A673 (cell line): ENCODE measurements around the gene UBE3B. TPM values are rescaled to one million over a fixed set of nuclear protein-coding genes. Genes with fewer than 3 reads are reported as not detected.

Source experiments
- BruUV-seq: library from RNA; stranded (reverse); fragments of 400-500 nt; replicated peaks from 2 replicates; lab custom pipeline; 2021; lab: Mats Ljungman, UMichigan
- CTCF ChIA-PET: fragments of 300-600 bp; sonication (Branson Sonifier 250); formaldehyde crosslinking; loops from one replicate; lab custom pipeline; 2022; ENCODE audit warnings: antibody characterized with exemption; lab: Charles Lee
- POLR2A ChIA-PET: fragments of 300-600 bp; sonication (Branson Sonifier 250); formaldehyde crosslinking; loops from one replicate; lab custom pipeline; 2022; ENCODE audit warnings: antibody characterized with exemption; ENCODE audit not compliant: low non-redundant PET; lab: Charles Lee
- DNase-seq: peaks from one replicate; pipeline ENCODE4 v3.0.0-alpha.2; 2015; ENCODE audit warnings: low spot score
- H3K27ac ChIP-seq: fragments of 200-600 bp; sonication (generic); 2 replicates; pipeline ENCODE4 v1.5.1; 2016; ENCODE audit warnings: mixed run types, low read depth, mild to moderate bottlenecking, mixed read lengths, antibody characterized with exemption, low read length; ENCODE audit not compliant: poor library complexity, severe bottlenecking
- H3K27me3 ChIP-seq: fragments of 200-600 bp; sonication (generic); replicated peaks from 2 replicates; pipeline ENCODE4 v1.6.1; 2017; ENCODE audit warnings: mixed run types, low read depth, mild to moderate bottlenecking, mixed read lengths, antibody characterized with exemption, low read length; ENCODE audit not compliant: insufficient read depth, poor library complexity
- H3K36me3 ChIP-seq: fragments of 200-600 bp; sonication (generic); 2 replicates; pipeline ENCODE4 v1.6.1; 2016; ENCODE audit warnings: mixed run types, mild to moderate bottlenecking, mixed read lengths, antibody characterized with exemption, low read length; ENCODE audit not compliant: insufficient read depth, poor library complexity, severe bottlenecking
- H3K4me1 ChIP-seq: fragments of 200-600 bp; sonication (generic); 2 replicates; pipeline ENCODE4 v1.6.1; 2017; ENCODE audit warnings: mixed run types, mild to moderate bottlenecking, mixed read lengths, antibody characterized with exemption, low read length; ENCODE audit not compliant: insufficient read depth, poor library complexity, severe bottlenecking
- H3K4me3 ChIP-seq: fragments of 200-600 bp; sonication (generic); 2 replicates; pipeline ENCODE4 v1.5.1; 2016; ENCODE audit warnings: low read depth, mixed run types, mild to moderate bottlenecking, mixed read lengths, low read length; ENCODE audit not compliant: poor library complexity, severe bottlenecking
- H3K9me3 ChIP-seq: fragments of 200-600 bp; sonication (generic); 2 replicates; pipeline ENCODE4 v1.6.1; 2016; ENCODE audit warnings: mixed run types, low read depth, mild to moderate bottlenecking, mixed read lengths, antibody characterized with exemption, low read length; ENCODE audit not compliant: poor library complexity, severe bottlenecking
- EZH2 ChIP-seq: fragments of 200-600 bp; sonication (generic); IDR thresholded peaks from 2 replicates; pipeline ENCODE4 v1.6.1; 2017; ENCODE audit warnings: borderline replicate concordance, low read depth, mild to moderate bottlenecking, mixed read lengths, antibody characterized with exemption, low read length; ENCODE audit not compliant: poor library complexity, severe bottlenecking
- intact Hi-C: fragments of 100-400 bp; cut with micrococcal nuclease; formaldehyde crosslinking; loops from one replicate; pipeline ENCODE4 v1.10.0; 2022; ENCODE audit not compliant: unreplicated experiment
- total RNA-seq: library from RNA; stranded (reverse); gene quantifications from 2 replicates; pipeline ENCODE4 v1.2.3, GENCODE V29; 2021
- TF ChIP-seq, protein P1 (sequence below): fragments of 300-800, 200-600 bp; sonication (generic); conservative IDR thresholded peaks from 2 replicates; pipeline ENCODE4 v1.5.1; 2017; ENCODE audit warnings: low read depth, mild to moderate bottlenecking, antibody characterized with exemption, low read length, moderate library complexity, mixed read lengths

Gene UBE3B
- total RNA-seq, 1 experiment from 2014 or later = 29.2 TPM

DNA sequence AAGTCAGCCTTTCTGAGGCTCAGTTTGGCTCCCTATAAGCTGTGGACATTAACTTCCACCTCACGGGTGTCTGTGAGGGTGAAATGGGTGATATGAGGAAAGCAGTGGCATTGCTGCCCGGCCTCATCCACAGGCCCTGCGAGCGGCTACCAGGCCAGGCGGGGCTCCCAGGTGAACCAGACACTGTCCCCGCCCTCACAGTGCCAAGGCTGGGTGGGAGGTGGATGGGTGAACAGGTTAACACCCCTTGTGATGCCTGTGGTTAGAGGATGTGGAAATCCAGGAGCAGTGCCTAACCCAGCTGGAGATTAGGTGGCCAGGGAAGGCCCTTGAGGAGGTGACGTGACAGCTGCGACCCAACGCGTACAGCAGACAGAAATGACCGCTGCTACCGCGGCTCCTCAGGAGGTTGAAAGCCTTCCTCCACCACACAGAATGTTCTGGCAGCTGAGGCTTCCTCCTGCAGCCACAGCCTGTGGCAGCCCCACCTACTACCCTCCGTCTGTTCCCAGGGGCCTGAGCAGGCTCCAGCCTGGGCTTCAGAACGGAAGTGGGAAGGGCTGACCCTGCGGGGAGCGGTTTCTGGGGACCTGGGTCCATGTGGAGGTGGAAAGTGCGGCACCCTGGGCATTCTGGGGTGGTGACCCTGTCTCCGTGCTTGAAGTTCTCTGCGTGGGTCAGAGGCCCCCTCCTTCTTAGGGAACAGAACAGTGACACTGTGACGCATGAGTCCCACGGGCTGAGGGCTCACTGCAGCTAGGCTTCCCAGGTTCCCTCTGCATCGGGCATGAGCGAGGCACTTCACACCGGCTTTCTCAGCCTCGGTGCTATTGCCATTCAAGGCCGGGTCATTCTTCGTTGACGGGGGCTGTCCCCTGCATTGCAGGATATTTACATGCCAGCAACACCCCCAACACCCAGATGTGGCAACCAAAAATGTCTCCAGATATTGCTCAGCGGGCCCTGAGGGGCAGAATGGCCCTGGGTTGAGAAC, 86.2 kb downstream of the UBE3B start:
- ChIA-PET POLR2A (no interaction called here), CTCF (no interaction called here)
- H3K36me3 ChIP-seq = peaks cover 65% of the 10 kb centered on the region
- no TSS peak for BruUV-seq
- no peaks in the 10 kb centered on the region for H3K4me1 ChIP-seq
- no peak overlapping the region for H3K4me3 ChIP-seq
- intact Hi-C loops = no loop called here
- TF ChIP-seq EZH2 = no peak
- H3K27ac ChIP-seq = no peak overlapping the region
- no peaks in the 10 kb centered on the region for H3K9me3 ChIP-seq
- no peak for DNase-seq
- H3K27me3 ChIP-seq = no peaks in the 10 kb centered on the region

DNA sequence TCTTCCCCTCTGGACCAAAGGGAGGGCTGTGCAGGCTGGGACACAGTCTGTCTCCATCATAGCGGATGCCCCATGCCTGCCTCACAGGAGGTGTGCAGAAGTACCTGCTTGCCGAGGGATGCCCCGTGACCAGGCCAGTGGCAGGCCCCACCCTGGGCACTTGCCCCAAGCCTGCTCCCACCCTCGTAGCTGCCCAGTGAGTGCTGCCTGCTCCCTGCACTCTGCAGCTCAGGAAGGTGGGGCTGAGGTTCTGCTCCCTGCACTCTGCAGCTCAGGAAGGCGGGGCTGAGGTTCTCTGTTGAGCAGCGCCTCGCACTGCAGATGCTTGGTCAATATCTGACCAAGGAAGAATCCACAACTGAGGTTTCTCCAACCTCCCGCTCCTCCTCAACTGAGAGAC, 89.0 kb downstream of the UBE3B start:
- BruUV-seq = no TSS peak
- intact Hi-C loops = no loop called here
- Histone ChIP-seq H3K27me3 (no peaks in the 10 kb centered on the region), H3K27ac (no peak overlapping the region), H3K4me1 (no peaks in the 10 kb centered on the region), H3K36me3 (peaks cover 92% of the 10 kb centered on the region), H3K9me3 (no peaks in the 10 kb centered on the region), H3K4me3 (no peak overlapping the region)
- POLR2A ChIA-PET = no interaction called here
- CTCF ChIA-PET = no interaction called here
- no peak for DNase-seq
- TF ChIP-seq, protein P1, sequence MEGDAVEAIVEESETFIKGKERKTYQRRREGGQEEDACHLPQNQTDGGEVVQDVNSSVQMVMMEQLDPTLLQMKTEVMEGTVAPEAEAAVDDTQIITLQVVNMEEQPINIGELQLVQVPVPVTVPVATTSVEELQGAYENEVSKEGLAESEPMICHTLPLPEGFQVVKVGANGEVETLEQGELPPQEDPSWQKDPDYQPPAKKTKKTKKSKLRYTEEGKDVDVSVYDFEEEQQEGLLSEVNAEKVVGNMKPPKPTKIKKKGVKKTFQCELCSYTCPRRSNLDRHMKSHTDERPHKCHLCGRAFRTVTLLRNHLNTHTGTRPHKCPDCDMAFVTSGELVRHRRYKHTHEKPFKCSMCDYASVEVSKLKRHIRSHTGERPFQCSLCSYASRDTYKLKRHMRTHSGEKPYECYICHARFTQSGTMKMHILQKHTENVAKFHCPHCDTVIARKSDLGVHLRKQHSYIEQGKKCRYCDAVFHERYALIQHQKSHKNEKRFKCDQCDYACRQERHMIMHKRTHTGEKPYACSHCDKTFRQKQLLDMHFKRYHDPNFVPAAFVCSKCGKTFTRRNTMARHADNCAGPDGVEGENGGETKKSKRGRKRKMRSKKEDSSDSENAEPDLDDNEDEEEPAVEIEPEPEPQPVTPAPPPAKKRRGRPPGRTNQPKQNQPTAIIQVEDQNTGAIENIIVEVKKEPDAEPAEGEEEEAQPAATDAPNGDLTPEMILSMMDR = no peak
- no peak for TF ChIP-seq EZH2

DNA sequence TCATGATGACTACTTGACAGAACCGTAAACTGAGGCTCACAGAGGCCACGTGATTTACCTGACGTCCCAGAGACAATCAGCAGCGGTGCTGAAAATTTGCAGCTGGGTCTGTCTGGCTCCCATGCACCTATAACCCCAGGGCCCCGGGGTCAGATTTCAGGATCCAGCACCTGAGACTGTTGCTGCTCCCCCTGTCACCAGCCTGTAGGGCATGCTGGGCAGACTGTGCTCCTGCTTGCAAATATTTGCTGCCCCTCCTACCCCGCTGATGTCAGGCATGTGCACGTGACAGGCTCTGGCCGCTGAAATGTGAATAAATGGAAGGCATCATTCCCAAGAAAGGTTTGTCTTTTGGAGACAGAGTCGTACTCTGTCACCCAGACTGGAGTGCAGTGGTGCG, 89.9 kb downstream of the UBE3B start:
- Histone ChIP-seq H3K27ac (no peak overlapping the region), H3K4me1 (no peaks in the 10 kb centered on the region), H3K27me3 (no peaks in the 10 kb centered on the region), H3K9me3 (no peaks in the 10 kb centered on the region), H3K4me3 (no peak overlapping the region), H3K36me3 (peaks cover 89% of the 10 kb centered on the region)
- POLR2A ChIA-PET = no interaction called here
- DNase-seq = no peak
- no TSS peak for BruUV-seq
- TF ChIP-seq, protein P1 = no peak
- TF ChIP-seq EZH2 = no peak
- CTCF ChIA-PET = no interaction called here
- intact Hi-C loops = no loop called here
